Lung (tissue), 12 donors: ENCODE data around the gene ZNF469. TPM values are rescaled to one million over a fixed set of nuclear protein-coding genes. Genes with fewer than 3 reads are reported as not detected.

Source experiments
- ATAC-seq: fragments of 200-7000 bp; cut with Tn5 transposase; one replicate; pipeline ENCODE4 v1.9.1; 2020; ENCODE audit warnings: moderate number of reproducible peaks; ENCODE audit not compliant: insufficient read depth, low FRiP score
- DNase-seq, 3 donors: peaks; one replicate each; pipeline ENCODE4 v3.0.0-alpha.2; 2013 to 2017
- H3K27ac ChIP-seq, 2 donors: one replicate each; pipeline ENCODE4 v1.5.1; 2013; ENCODE audit warnings: mild to moderate bottlenecking in 2 of 2, moderate library complexity in 2 of 2, control low read depth in 1 of 2, inconsistent platforms in 1 of 2, low read depth in 1 of 2, low read length in 1 of 2
- H3K27me3 ChIP-seq, 3 donors: one replicate each; pipeline ENCODE4 v1.5.1; 2013; ENCODE audit warnings: low read length in 2 of 3; ENCODE audit not compliant: control insufficient read depth in 3 of 3, insufficient read depth in 3 of 3
- H3K36me3 ChIP-seq, 4 donors: one replicate each; pipeline ENCODE4 v1.5.1; 2013; ENCODE audit warnings: low read length in 4 of 4, mild to moderate bottlenecking in 1 of 4, moderate library complexity in 1 of 4; ENCODE audit not compliant: control insufficient read depth in 4 of 4, insufficient read depth in 4 of 4
- H3K4me1 ChIP-seq, 5 donors: one replicate each; pipeline ENCODE4 v1.5.1; 2013; ENCODE audit warnings: low read length in 5 of 5, mild to moderate bottlenecking in 2 of 5, moderate library complexity in 1 of 5; ENCODE audit not compliant: control insufficient read depth in 5 of 5, insufficient read depth in 5 of 5
- H3K4me3 ChIP-seq: one replicate; pipeline ENCODE4 v1.5.1; 2013; ENCODE audit warnings: mild to moderate bottlenecking, control low read depth, moderate library complexity
- H3K9ac ChIP-seq, 2 donors: one replicate each; pipeline ENCODE4 v1.5.1; 2013; ENCODE audit warnings: low read length in 2 of 2, control low read depth in 1 of 2; ENCODE audit not compliant: insufficient read depth in 1 of 2
- H3K9me3 ChIP-seq, 4 donors: one replicate each; pipeline ENCODE4 v1.5.1; 2013; ENCODE audit warnings: low read length in 3 of 4, mild to moderate bottlenecking in 1 of 4, moderate library complexity in 1 of 4; ENCODE audit not compliant: control insufficient read depth in 4 of 4, insufficient read depth in 3 of 4
- CTCF ChIP-seq: IDR thresholded peaks from 2 replicates; pipeline ENCODE4 v1.5.1; 2012; ENCODE audit warnings: mild to moderate bottlenecking; ENCODE audit errors: control extremely low read depth, extremely low read depth
- WGBS, 2 donors: extraction: QIAGEN DNeasy Blood & Tissue Kit; methylation state at CpG; one replicate each; pipeline ENCODE4 v1.1.7; 2013; 5-methylcytosine and 5-hydroxymethylcytosine counted together
- polyA plus RNA-seq, 2 donors: library from polyadenylated mRNA; stranded (reverse); fragments of 200-250 nt; gene quantifications; one replicate each; pipeline ENCODE4 v1.2.1, GENCODE V29; 2013
- total RNA-seq, 2 donors: library from RNA; depleted of rRNA in 1 of 2; stranded (reverse); fragments of >200 nt in 1 of 2; gene quantifications; one replicate each; pipeline ENCODE4 v1.2.1, GENCODE V29; 2014 to 2021
- donor health status: control.
- donor health status: control.
- donor health status: Bipolar disorder and iron deficiency.
- donor health status: healthy.
- donor health status: DM: yes; HTN: yes; CAD: no.

ZNF469 gene
- total and polyA plus RNA-seq, 4 donors, result 0.67 to 3.0 (median 1.5) TPM

GRCh38 chr16:88415381-88415705, 32.6 kb downstream of the ZNF469 start:
- Histone ChIP-seq H3K9me3 (no peaks in the 10 kb centered on the region), H3K27me3 (no peaks in the 10 kb centered on the region), H3K36me3 (no peaks in the 10 kb centered on the region), H3K4me3 (no peak overlapping the region), H3K27ac (no peak overlapping the region), H3K4me1 (no peaks in the 10 kb centered on the region), H3K9ac (no peak overlapping the region)
- DNase-seq (no peak), ATAC-seq (no peak)
- TF ChIP-seq CTCF, result no peak
- 80 to 83% methylated on average over 5 of the region's 5 CpGs for WGBS, 2 donors

- Histone ChIP-seq H3K36me3 (no peaks in the 10 kb centered on the region), H3K27ac (no peak overlapping the region), H3K9me3 (no peaks in the 10 kb centered on the region), H3K4me3 (no peak overlapping the region), H3K9ac (no peak overlapping the region), H3K4me1 (no peaks in the 10 kb centered on the region), H3K27me3 (no peaks in the 10 kb centered on the region)
- WGBS, 2 donors, result 72 to 79% methylated on average over 29 of the region's 29 CpGs
- ATAC-seq (no peak), DNase-seq (no peak)
- TF ChIP-seq CTCF, result no peak
These were observed 33.1 kb downstream of the ZNF469 start for GRCh38 chr16:88415713-88416323.

GRCh38 chr16:88416686-88417085, 33.9 kb downstream of the ZNF469 start:
- Histone ChIP-seq H3K9ac (no peak overlapping the region), H3K27ac (no peak overlapping the region), H3K9me3 (no peaks in the 10 kb centered on the region), H3K27me3 (no peaks in the 10 kb centered on the region), H3K4me1 (no peaks in the 10 kb centered on the region), H3K4me3 (no peak overlapping the region), H3K36me3 (no peaks in the 10 kb centered on the region)
- DNase-seq, result no peak
- TF ChIP-seq CTCF, result no peak
- 89 to 90% methylated on average over 16 to 17 of the region's 17 CpGs for WGBS, 2 donors
- no peak for ATAC-seq
